Lower lobe of right lung (tissue), 2 donors: ENCODE measurements around the gene ZNF837. TPM values are rescaled to one million over a fixed set of nuclear protein-coding genes. Genes with fewer than 3 reads are reported as not detected.

ENCODE experiments used
- ATAC-seq, 2 donors: fragments of 200-7000 bp; cut with Tn5 transposase; one replicate each; pipeline ENCODE4 v1.9.1; 2020 to 2022; ENCODE audit warnings: mild to moderate bottlenecking in 2 of 2, moderate library complexity in 2 of 2
- DNase-seq: peaks from one replicate; pipeline ENCODE4 v3.0.0-alpha.2; 2020
- H3K27ac ChIP-seq: fragments of 200-600 bp; one replicate; pipeline ENCODE4 v1.8.0; 2022
- H3K27me3 ChIP-seq: fragments of 200-600 bp; one replicate; pipeline ENCODE4 v1.8.0; 2022; ENCODE audit warnings: low read depth
- H3K36me3 ChIP-seq: fragments of 200-600 bp; one replicate; pipeline ENCODE4 v1.8.0; 2022; ENCODE audit warnings: mild to moderate bottlenecking
- H3K4me1 ChIP-seq: fragments of 200-600 bp; one replicate; pipeline ENCODE4 v1.8.0; 2022
- H3K4me3 ChIP-seq: fragments of 200-600 bp; one replicate; pipeline ENCODE4 v1.8.0; 2022; ENCODE audit warnings: mild to moderate bottlenecking
- H3K9me3 ChIP-seq: fragments of 200-600 bp; one replicate; pipeline ENCODE4 v1.8.0; 2022
- CTCF ChIP-seq: fragments of 200-600 bp; IDR thresholded peaks from one replicate; pipeline ENCODE4 v1.8.0; 2022; ENCODE audit warnings: antibody characterized with exemption, mild to moderate bottlenecking
- intact Hi-C: fragments of 100-400 bp; cut with DNase I; formaldehyde crosslinking; loops from one replicate; pipeline ENCODE4 v1.11.0; 2022
- microRNA-seq: library from miRNA; unstranded; fragments of <30 nt; microRNA quantifications from one replicate; pipeline ENCODE4 v1.2.0, GENCODE V29; 2020; ENCODE audit warnings: borderline number of aligned reads
- total RNA-seq: library from RNA; stranded (reverse); fragmentation: NEBNext Ultra II Directional; extraction: Animal tissue kit (Norgen Biotek cat#: 25700); gene quantifications from one replicate; pipeline ENCODE4 v1.2.1, GENCODE V29; 2021
- donor health status: DM: no; HTN: yes; CAD: no; lungs with severe emphysema.

The ZNF837 gene
- total RNA-seq, 1 donor from 2014 or later, result 1.2 TPM

DNA sequence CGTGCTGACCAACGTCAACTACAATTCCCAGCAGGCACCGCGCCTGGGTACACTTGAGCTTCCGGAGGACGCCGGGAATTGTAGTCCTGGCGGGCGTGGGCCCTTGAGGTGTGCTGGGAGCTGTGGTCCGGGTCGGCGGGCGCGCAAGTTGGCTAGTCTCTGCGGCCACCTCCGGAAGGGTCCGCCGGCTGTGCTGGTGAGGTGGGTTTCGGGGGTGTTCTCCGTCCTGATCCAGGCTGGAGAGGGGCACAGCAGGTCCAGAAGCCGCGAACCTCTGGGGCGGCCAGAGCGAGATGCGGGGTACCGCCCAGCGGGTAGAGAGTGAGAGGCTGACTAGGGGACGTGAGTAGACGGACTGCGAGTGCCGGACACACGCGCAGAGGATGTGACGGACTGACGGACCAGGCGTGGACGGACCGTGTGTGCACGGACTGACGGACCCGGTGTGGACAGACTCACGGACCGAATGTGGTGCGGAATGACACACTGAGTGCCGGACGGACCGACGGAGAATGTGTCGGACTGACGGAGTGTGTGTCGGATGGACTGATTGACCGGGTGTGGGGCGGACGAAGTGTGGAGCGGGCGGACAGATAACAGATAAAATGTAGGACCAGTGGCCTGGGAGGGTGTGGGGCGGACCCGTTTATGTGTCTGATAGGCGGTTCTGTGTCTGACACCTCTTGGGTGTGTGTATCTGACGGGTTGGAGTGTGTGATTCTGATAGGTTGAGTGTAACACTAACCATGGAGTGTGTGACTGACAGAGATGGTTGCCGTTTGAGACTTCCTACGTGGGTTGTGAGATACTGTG, 53.7 kb downstream of the ZNF837 start, which contains the start of gene ZSCAN22:
Gene ZSCAN22 (plus strand): TSS at position 81 of the 813 bp plus-strand sequence. CDS start 7,809 bp downstream, outside the sequence.
- TF ChIP-seq CTCF, result no peak
- DNase-seq, result peak; percentile 98
- peak; percentile 98 for ATAC-seq

GRCh38 chr19:58326501-58326913, 54.3 kb downstream of the ZNF837 start:
- intact Hi-C loops, result no loop called here
- H3K27ac ChIP-seq, result peak overlapping the region; percentile 87
- peak; percentile 33 to 39 for ATAC-seq

More for the DNA sequence above, 53.7 kb downstream of the ZNF837 start, which contains the start of gene ZSCAN22:
- Histone ChIP-seq H3K27ac (peak within 1 kb of the TSS; percentile 87), H3K4me1 (peaks cover 23% of the 10 kb centered on the region), H3K27me3 (no peaks in the 10 kb centered on the region), H3K4me3 (peak within 1 kb of the TSS; percentile 72), H3K9me3 (no peaks in the 10 kb centered on the region), H3K36me3 (no peaks in the 10 kb centered on the region)
- intact Hi-C loops, result no loop called here

DNA sequence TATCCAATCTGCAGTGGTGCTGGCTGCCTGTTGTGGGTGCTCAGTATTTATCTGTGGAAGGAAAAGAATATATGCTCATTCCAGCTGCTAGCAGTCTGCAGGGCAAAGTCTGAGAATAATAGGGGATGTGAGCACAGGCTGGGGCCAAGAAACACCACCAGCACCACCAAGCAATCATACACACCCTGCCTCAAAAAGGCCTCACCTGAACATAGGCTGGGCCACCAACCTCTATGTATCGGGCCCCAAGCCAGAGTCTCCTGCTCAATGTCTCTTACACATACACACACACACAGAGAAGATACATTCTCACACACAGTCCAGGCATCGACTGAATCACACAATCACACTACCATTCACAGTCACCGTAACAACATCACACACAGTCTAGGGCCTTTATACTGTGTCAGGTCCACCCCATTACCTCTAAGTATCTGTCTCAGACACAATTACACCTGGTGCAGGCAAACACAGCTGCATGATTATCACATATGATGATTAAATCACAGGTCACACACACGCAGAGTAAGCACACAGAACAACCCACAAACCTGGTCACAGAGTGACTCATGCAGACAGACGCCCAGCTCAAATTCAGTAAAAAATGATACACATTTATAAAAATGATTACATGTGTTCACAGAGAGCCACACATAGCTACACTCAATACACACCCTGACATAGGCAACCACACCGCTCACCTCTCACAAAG, 55.4 kb downstream of the ZNF837 start:
- TF ChIP-seq CTCF, result no peak
- Histone ChIP-seq H3K27me3 (no peaks in the 10 kb centered on the region), H3K4me1 (peaks cover 23% of the 10 kb centered on the region), H3K36me3 (no peaks in the 10 kb centered on the region), H3K27ac (no peak overlapping the region), H3K4me3 (peak overlapping the region; percentile 72), H3K9me3 (no peaks in the 10 kb centered on the region)
- ATAC-seq (no peak), DNase-seq (no peak)
- intact Hi-C loops, result no loop called here

More at GRCh38 chr19:58326501-58326913, 54.3 kb downstream of the ZNF837 start:
- TF ChIP-seq CTCF, result no peak
- H3K27me3 ChIP-seq, result no peaks in the 10 kb centered on the region
- no peak for DNase-seq
- no peaks in the 10 kb centered on the region for H3K36me3 ChIP-seq
- H3K4me3 ChIP-seq, result peak overlapping the region; percentile 72
- H3K9me3 ChIP-seq, result no peaks in the 10 kb centered on the region
- H3K4me1 ChIP-seq, result peaks cover 23% of the 10 kb centered on the region

- Histone ChIP-seq H3K9me3 (no peaks in the 10 kb centered on the region), H3K4me3 (no peak overlapping the region), H3K27ac (no peak overlapping the region), H3K27me3 (no peaks in the 10 kb centered on the region), H3K4me1 (no peaks in the 10 kb centered on the region), H3K36me3 (peaks cover 28% of the 10 kb centered on the region)
- ATAC-seq (no peak), DNase-seq (no peak)
- no peak for TF ChIP-seq CTCF
- intact Hi-C loops, result no loop called here
These were observed 61.6 kb downstream of the ZNF837 start for GRCh38 chr19:58319241-58319640.

DNA sequence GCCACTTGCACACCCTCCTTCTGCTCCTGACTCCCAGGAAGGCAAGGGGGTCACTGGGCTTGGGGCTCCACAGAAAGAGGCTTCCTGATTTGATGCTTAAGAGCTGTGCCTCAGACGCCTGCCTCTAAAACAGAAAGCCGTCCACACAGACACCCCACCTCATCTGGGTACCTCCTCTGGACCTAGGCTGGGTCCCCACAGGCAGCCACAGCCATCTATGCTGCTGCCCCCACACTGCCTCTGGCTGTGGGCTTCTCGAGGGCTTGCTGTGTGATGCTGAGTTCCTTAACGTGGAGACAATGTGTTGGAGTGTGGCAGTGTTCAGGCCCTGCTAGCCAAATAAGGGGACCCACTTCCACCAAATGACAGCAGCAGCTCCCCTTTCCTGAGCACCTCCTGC, 62.5 kb downstream of the ZNF837 start:
- H3K27me3 ChIP-seq, result no peaks in the 10 kb centered on the region
- DNase-seq, result no peak
- no peaks in the 10 kb centered on the region for H3K4me1 ChIP-seq
- no peak overlapping the region for H3K4me3 ChIP-seq
- H3K36me3 ChIP-seq, result peaks cover 38% of the 10 kb centered on the region
- no peak for ATAC-seq
- no peaks in the 10 kb centered on the region for H3K9me3 ChIP-seq
- TF ChIP-seq CTCF, result no peak
- intact Hi-C loops, result no loop called here
- no peak overlapping the region for H3K27ac ChIP-seq

Small RNA genes within 50 kb of the gene (microRNA-seq; reads per million reads assigned to microRNA genes)
- not detected for gene MIR4754
- gene MIR6806, result not detected

Other genes with a start within 250 kb of the ZNF837 start
- 5.8 TPM for gene ZNF329, start 230.2 kb downstream of the ZNF837 start, total RNA-seq
- 27.6 TPM for gene ZNF274, start 198.0 kb downstream of the ZNF837 start, total RNA-seq
- 22.6 TPM for gene ZNF544, start 152.1 kb downstream of the ZNF837 start, total RNA-seq
- 5.4 TPM for gene ZNF8, start 102.1 kb downstream of the ZNF837 start, total RNA-seq
- gene ERVK3-1, start 75.7 kb downstream of the ZNF837 start, total RNA-seq, result 31.6 TPM
- 3.6 TPM for gene ZSCAN22, start 54.0 kb downstream of the ZNF837 start, total RNA-seq
- gene A1BG, start 27.5 kb downstream of the ZNF837 start, total RNA-seq, result 14.0 TPM
- gene ZNF497, start 18.3 kb downstream of the ZNF837 start, total RNA-seq, result 2.5 TPM
- 770 TPM for gene RPS5, start 6.2 kb upstream of the ZNF837 start, total RNA-seq
- not detected for gene RNF225, start 14.6 kb upstream of the ZNF837 start, total RNA-seq
- 10.0 TPM for gene ZNF584, start 27.6 kb upstream of the ZNF837 start, total RNA-seq
- gene ZNF132, start 59.1 kb upstream of the ZNF837 start, total RNA-seq, result 7.4 TPM
- 8.3 TPM for gene ZNF324B, start 70.6 kb upstream of the ZNF837 start, total RNA-seq
- 10.0 TPM for gene ZNF324, start 86.0 kb upstream of the ZNF837 start, total RNA-seq
- 9.1 TPM for gene ZNF446, start 95.3 kb upstream of the ZNF837 start, total RNA-seq
- gene SLC27A5, start 131.0 kb upstream of the ZNF837 start, total RNA-seq, result 6.6 TPM
- gene ZBTB45, start 138.8 kb upstream of the ZNF837 start, total RNA-seq, result 14.1 TPM
- 233 TPM for gene TRIM28, start 163.0 kb upstream of the ZNF837 start, total RNA-seq
- gene CHMP2A, start 174.1 kb upstream of the ZNF837 start, total RNA-seq, result 104 TPM
- 50.4 TPM for gene UBE2M, start 177.6 kb upstream of the ZNF837 start, total RNA-seq
- gene MZF1, start 192.3 kb upstream of the ZNF837 start, total RNA-seq, result 50.7 TPM